Measurements from ENCODE around the gene KMT2C. TPM values are rescaled to one million over a fixed set of nuclear protein-coding genes. Genes with fewer than 3 reads are reported as not detected.
"Not testable (repeated sequence)": the region's sequence is repeated elsewhere in the genome, so short reads cannot be mapped to it uniquely, and the experiment has no call there.

Gene KMT2C
- total and polyA plus RNA-seq, 8 donors = 10.1 to 64.1 (median 53.3) TPM

DNA sequence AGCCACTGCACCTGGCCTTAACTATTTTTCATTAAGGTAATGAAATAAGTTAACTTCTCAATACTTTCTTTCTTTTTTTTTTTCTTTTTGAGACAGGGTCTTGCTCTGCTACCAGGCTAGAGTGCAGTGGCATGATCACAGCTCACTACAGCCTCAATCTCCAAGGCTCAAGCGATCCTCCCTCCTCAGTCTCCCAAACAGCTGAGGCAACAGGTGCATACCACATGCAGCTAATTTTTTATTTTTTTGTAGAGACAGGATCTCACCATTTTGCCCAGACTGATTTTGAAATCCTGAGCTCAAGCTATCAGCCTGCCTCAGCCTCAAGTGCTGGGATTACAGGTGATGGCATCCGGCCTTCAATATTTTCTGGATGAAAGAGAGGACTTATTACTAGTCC, 21.0 kb downstream of the KMT2C start:
- no peak for FAIRE-seq
- Histone ChIP-seq H3K27me3 (no peaks in the 10 kb centered on the region), H3K4me3 (no peak overlapping the region), H3K27ac (no peak overlapping the region), H3K9me3 (no peaks in the 10 kb centered on the region), H3K4me1 (peaks cover 0 to 5% (median 5%) of the 10 kb centered on the region in 3 donors), H3K36me3 (no peaks in the 10 kb centered on the region)
- ATAC-seq = no peak
- DNase-seq = no peak
- intact Hi-C loops (cut with DNase I) = loop anchor here in 1 of 3 donors (10.0 kb wide), 1 partner anchor 50 kb away; no protein-coding TSS in a partner anchor
- TF ChIP-seq, protein P1, sequence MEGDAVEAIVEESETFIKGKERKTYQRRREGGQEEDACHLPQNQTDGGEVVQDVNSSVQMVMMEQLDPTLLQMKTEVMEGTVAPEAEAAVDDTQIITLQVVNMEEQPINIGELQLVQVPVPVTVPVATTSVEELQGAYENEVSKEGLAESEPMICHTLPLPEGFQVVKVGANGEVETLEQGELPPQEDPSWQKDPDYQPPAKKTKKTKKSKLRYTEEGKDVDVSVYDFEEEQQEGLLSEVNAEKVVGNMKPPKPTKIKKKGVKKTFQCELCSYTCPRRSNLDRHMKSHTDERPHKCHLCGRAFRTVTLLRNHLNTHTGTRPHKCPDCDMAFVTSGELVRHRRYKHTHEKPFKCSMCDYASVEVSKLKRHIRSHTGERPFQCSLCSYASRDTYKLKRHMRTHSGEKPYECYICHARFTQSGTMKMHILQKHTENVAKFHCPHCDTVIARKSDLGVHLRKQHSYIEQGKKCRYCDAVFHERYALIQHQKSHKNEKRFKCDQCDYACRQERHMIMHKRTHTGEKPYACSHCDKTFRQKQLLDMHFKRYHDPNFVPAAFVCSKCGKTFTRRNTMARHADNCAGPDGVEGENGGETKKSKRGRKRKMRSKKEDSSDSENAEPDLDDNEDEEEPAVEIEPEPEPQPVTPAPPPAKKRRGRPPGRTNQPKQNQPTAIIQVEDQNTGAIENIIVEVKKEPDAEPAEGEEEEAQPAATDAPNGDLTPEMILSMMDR (IDR thresholded peaks at IDR 0.05) = no peak
- WGBS, 2 donors = 84 to 87% methylated on average over 2 of the region's 2 CpGs

DNA sequence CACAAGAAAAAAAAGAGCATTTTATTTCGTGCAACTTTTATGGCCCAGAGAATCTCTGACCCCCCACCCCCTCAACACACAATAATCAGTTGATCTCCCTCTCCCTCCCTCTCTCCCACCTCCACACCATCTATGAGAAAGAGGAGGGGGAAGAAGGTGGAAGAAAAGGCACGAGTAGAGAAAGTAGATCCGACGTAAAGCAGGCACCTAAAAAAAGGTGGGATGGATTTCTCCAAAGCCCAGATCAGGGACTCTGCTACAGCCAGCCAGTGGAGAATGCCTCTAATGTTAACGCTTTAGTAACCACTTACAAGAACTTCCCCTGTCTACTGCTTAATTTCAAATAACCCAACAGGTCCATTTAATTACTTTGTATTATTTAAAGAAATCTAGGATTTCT, 24.4 kb downstream of the KMT2C start:
- peak in 3 of 4 donors; percentile 26 to 44 (median 27) for ATAC-seq
- no peaks in the 10 kb centered on the region for H3K27me3 ChIP-seq
- no peaks in the 10 kb centered on the region for H3K9me3 ChIP-seq
- H3K4me1 ChIP-seq = peaks cover 0 to 5% (median 0%) of the 10 kb centered on the region in 3 donors
- DNase-seq = no peak
- no peak overlapping the region for H3K27ac ChIP-seq
- TF ChIP-seq, protein P1 (IDR thresholded peaks at IDR 0.05) = no peak
- no peaks in the 10 kb centered on the region for H3K36me3 ChIP-seq
- intact Hi-C loops (cut with DNase I) = loop anchor here in 1 of 3 donors (10.0 kb wide), 1 partner anchor 47 kb away; no protein-coding TSS in a partner anchor
- WGBS, 2 donors = 26 to 36% methylated on average over 5 of the region's 5 CpGs
- no peak overlapping the region for H3K4me3 ChIP-seq
- FAIRE-seq = no peak

GRCh38 chr7:152406491-152406890, 29.3 kb downstream of the KMT2C start:
- FAIRE-seq = no peak
- H3K27me3 ChIP-seq = no peaks in the 10 kb centered on the region

DNA sequence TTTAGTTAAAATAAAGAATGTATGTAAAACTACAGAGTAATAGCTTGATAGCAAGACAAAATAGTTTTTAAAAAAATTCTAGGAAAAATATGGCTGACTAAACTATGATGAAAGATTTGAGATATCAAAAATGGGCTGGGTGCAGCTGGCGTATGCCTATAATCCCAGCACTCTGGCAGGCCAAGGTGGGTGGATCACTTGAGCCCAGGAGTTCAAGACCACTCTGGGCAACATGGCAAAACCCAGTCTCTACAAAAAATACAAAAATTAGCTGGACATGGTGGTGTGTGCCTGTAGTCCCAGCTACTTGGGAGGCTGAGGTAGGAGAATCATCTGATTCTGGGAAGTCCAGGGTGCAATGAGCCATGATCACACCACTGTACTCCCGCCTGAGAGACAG, 29.8 kb downstream of the KMT2C start:
- WGBS, 2 donors = 41 to 49% methylated on average over 2 of the region's 2 CpGs
- ATAC-seq = peak in 1 of 4 donors; percentile 14
- not testable (repeated sequence) for FAIRE-seq

More at GRCh38 chr7:152406491-152406890, 29.3 kb downstream of the KMT2C start:
- WGBS, 2 donors = 21 to 26% methylated on average over 3 of the region's 3 CpGs
- intact Hi-C loops (cut with DNase I) = no loop called here
- Histone ChIP-seq H3K4me1 (peaks cover 0 to under 1% (median 0%) of the 10 kb centered on the region in 3 donors), H3K36me3 (no peaks in the 10 kb centered on the region), H3K9me3 (no peaks in the 10 kb centered on the region), H3K27ac (no peak overlapping the region), H3K4me3 (no peak overlapping the region)
- peak in 1 of 4 donors; percentile 6 for ATAC-seq
- DNase-seq = no peak
- TF ChIP-seq, protein P1 (IDR thresholded peaks at IDR 0.05) = no peak

DNA sequence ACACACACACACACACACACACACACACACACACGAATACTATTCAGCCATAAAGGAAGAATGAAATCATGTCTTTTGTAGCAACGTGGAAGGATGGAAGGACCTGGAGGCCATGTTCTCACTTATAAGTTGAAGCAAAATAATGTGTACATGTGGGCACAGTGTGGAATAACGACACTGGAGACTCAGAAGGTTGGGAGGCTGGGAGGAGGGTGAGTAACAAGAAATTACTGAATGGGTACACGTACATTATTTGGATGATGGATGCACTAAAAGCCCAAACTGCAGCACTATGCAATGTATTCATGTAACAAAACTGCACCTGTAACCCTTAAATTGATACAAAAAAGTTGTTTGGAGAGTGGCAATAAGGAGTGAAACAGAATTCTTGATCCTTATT, 32.1 kb downstream of the KMT2C start:
- no peaks in the 10 kb centered on the region for H3K36me3 ChIP-seq
- ATAC-seq (no peak), DNase-seq (no peak), FAIRE-seq (no peak)
- TF ChIP-seq, protein P1 (IDR thresholded peaks at IDR 0.05) = no peak
- peaks cover 0 to 4% (median 0%) of the 10 kb centered on the region in 3 donors for H3K4me1 ChIP-seq
- H3K27ac ChIP-seq = no peak overlapping the region
- intact Hi-C loops (cut with DNase I) = no loop called here
- H3K9me3 ChIP-seq = no peaks in the 10 kb centered on the region
- H3K4me3 ChIP-seq = no peak overlapping the region
- 29 to 33% methylated on average over 4 of the region's 4 CpGs for WGBS, 2 donors
- no peaks in the 10 kb centered on the region for H3K27me3 ChIP-seq

More for the DNA sequence above, 29.8 kb downstream of the KMT2C start:
- H3K36me3 ChIP-seq; H3K9me3 ChIP-seq; H3K27me3 ChIP-seq; H3K4me1 ChIP-seq; DNase-seq; intact Hi-C loops (cut with DNase I); H3K4me3 ChIP-seq; H3K27ac ChIP-seq: not testable (repeated sequence)

Measured in pancreas (tissue), 10 donors.